ENCODE data around the gene TBP. TPM values are rescaled to one million over a fixed set of nuclear protein-coding genes. Genes with fewer than 3 reads are reported as not detected.

The TBP gene
- total RNA-seq, 3 donors from 2014 or later (not counting 1 experiment from before 2014, with no cell fraction given): 13.0 to 18.4 (median 14.2) TPM

DNA sequence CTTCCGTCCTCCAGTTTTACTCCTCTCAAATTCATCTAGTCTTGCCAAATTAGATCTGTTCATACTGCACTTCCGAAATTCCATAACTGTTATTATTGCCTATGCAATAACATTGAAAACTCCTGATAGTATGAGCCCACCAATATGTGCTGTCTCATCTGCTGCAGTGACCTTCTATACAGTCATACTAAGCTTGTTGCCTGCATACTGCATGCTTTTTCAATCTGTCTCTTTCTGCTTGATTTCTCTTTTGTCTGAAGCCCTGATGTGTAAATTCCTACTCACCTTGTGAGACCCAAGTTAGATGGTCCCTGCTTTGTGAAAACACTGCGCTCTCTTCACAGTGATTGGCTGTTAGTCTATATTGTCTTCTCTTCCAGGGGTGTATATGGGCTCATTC is 1.1 kb downstream of the TBP start:
- Histone ChIP-seq H3K4me3 (ENCODE audit: low read length) (no peak overlapping the region), H3K27ac (ENCODE audit: low read length) (no peak overlapping the region), H3K27me3 (ENCODE audit: control insufficient read depth, insufficient read depth, low read length) (no peaks in the 10 kb centered on the region), H3K9me3 (ENCODE audit: control insufficient read depth, insufficient read depth, low read length) (no peaks in the 10 kb centered on the region), H3K36me3 (ENCODE audit: control insufficient read depth, insufficient read depth, low read length) (peaks cover 15% of the 10 kb centered on the region), H3K4me1 (ENCODE audit: control insufficient read depth, insufficient read depth, low read length) (peaks cover 22% of the 10 kb centered on the region)
- Mint-ChIP-seq H3K27ac (no peak overlapping the region), H3K4me3 (no peak overlapping the region), H3K4me1 (peaks cover 11 to 20% of the 10 kb centered on the region in 2 donors), H3K27me3 (ENCODE audit: low read depth in 2 of 2) (no peaks in the 10 kb centered on the region), H3K36me3 (no peaks in the 10 kb centered on the region), H3K9me3 (no peaks in the 10 kb centered on the region)
- TF ChIP-seq, protein P1, sequence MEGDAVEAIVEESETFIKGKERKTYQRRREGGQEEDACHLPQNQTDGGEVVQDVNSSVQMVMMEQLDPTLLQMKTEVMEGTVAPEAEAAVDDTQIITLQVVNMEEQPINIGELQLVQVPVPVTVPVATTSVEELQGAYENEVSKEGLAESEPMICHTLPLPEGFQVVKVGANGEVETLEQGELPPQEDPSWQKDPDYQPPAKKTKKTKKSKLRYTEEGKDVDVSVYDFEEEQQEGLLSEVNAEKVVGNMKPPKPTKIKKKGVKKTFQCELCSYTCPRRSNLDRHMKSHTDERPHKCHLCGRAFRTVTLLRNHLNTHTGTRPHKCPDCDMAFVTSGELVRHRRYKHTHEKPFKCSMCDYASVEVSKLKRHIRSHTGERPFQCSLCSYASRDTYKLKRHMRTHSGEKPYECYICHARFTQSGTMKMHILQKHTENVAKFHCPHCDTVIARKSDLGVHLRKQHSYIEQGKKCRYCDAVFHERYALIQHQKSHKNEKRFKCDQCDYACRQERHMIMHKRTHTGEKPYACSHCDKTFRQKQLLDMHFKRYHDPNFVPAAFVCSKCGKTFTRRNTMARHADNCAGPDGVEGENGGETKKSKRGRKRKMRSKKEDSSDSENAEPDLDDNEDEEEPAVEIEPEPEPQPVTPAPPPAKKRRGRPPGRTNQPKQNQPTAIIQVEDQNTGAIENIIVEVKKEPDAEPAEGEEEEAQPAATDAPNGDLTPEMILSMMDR (IDR thresholded peaks at IDR 0.05): no peak
- DNase-seq (no peak), ATAC-seq (no peak)
- WGBS (ENCODE audit: insufficient coverage): 58% methylated on average over 3 of the region's 3 CpGs
- intact Hi-C loops (cut with micrococcal nuclease): no loop called here

DNA sequence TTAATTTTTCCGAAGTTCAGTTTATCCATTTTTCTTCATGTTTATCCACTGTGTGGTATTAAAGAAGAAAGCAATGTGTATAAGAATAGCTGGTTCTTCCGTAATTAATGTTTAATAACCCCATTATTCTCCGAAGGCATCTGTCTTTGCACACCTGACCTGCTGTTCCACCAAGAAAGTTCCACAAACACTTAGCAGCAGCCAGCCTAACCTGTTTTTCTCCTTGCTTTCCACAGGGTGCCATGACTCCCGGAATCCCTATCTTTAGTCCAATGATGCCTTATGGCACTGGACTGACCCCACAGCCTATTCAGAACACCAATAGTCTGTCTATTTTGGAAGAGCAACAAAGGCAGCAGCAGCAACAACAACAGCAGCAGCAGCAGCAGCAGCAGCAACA is 7.4 kb downstream of the TBP start:
- Mint-ChIP-seq H3K36me3 (peaks cover 19% of the 10 kb centered on the region), H3K27me3 (ENCODE audit: low read depth in 2 of 2) (no peaks in the 10 kb centered on the region), H3K9me3 (no peaks in the 10 kb centered on the region), H3K27ac (no peak overlapping the region), H3K4me3 (no peak overlapping the region), H3K4me1 (peaks cover 11 to 18% of the 10 kb centered on the region in 2 donors)
- peaks cover 59% of the 10 kb centered on the region for H3K36me3 ChIP-seq (ENCODE audit: control insufficient read depth, insufficient read depth, low read length)
- intact Hi-C loops (cut with micrococcal nuclease): no loop called here
- DNase-seq (no peak), ATAC-seq (no peak)
- H3K9me3 ChIP-seq (ENCODE audit: control insufficient read depth, insufficient read depth, low read length): no peaks in the 10 kb centered on the region
- H3K4me3 ChIP-seq (ENCODE audit: low read length): no peak overlapping the region
- H3K27me3 ChIP-seq (ENCODE audit: control insufficient read depth, insufficient read depth, low read length): no peaks in the 10 kb centered on the region
- over 99% methylated on average over 3 of the region's 4 CpGs for WGBS (ENCODE audit: insufficient coverage)
- H3K4me1 ChIP-seq (ENCODE audit: control insufficient read depth, insufficient read depth, low read length): no peaks in the 10 kb centered on the region
- TF ChIP-seq, protein P1 (IDR thresholded peaks at IDR 0.05): no peak
- no peak overlapping the region for H3K27ac ChIP-seq (ENCODE audit: low read length)

GRCh38 chr6:170564936-170565530 is 10.9 kb downstream of the TBP start:
- no peaks in the 10 kb centered on the region for H3K4me1 ChIP-seq (ENCODE audit: control insufficient read depth, insufficient read depth, low read length)
- TF ChIP-seq, protein P1 (IDR thresholded peaks at IDR 0.05): no peak
- H3K4me1 Mint-ChIP-seq: peaks cover 0 to 14% of the 10 kb centered on the region in 2 donors
- H3K27me3 Mint-ChIP-seq (ENCODE audit: low read depth in 2 of 2): no peaks in the 10 kb centered on the region
- no peak for DNase-seq
- H3K27ac Mint-ChIP-seq: no peak overlapping the region
- no peak overlapping the region for H3K27ac ChIP-seq (ENCODE audit: low read length)
- H3K9me3 ChIP-seq (ENCODE audit: control insufficient read depth, insufficient read depth, low read length): no peaks in the 10 kb centered on the region
- no peak for ATAC-seq
- H3K36me3 Mint-ChIP-seq: peaks cover 24% of the 10 kb centered on the region
- intact Hi-C loops (cut with micrococcal nuclease): no loop called here
- 97% methylated on average over 7 of the region's 8 CpGs for WGBS (ENCODE audit: insufficient coverage)
- no peaks in the 10 kb centered on the region for H3K9me3 Mint-ChIP-seq
- no peak overlapping the region for H3K4me3 ChIP-seq (ENCODE audit: low read length)
- peaks cover 67% of the 10 kb centered on the region for H3K36me3 ChIP-seq (ENCODE audit: control insufficient read depth, insufficient read depth, low read length)
- no peak overlapping the region for H3K4me3 Mint-ChIP-seq
- no peaks in the 10 kb centered on the region for H3K27me3 ChIP-seq (ENCODE audit: control insufficient read depth, insufficient read depth, low read length)

All from natural killer cell (primary cell).